Sigmoid colon (tissue), 7 donors: Measurements from ENCODE around the gene TMEM106C. TPM values are rescaled to one million over a fixed set of nuclear protein-coding genes. Genes with fewer than 3 reads are reported as not detected.

Experiments used
- DNase-seq: peaks from one replicate; pipeline ENCODE4 v3.0.0-alpha.2; 2019
- H3K27ac ChIP-seq, 4 donors: fragments of 200-600 bp; sonication (generic); one replicate each; pipeline ENCODE4 v1.5.1; 2016 to 2019; ENCODE audit warnings: mild to moderate bottlenecking in 1 of 4
- H3K27me3 ChIP-seq, 3 donors: fragments of 200-600 bp; sonication (generic); one replicate each; pipeline ENCODE4 v1.5.1; 2019; ENCODE audit warnings: mild to moderate bottlenecking in 1 of 3
- H3K36me3 ChIP-seq, 4 donors: fragments of 200-600 bp; sonication (generic); one replicate each; pipeline ENCODE4 v1.5.1; 2016 to 2019
- H3K4me1 ChIP-seq, 4 donors: fragments of 200-600 bp; sonication (generic); one replicate each; pipeline ENCODE4 v1.5.1; 2017 to 2019
- H3K4me3 ChIP-seq, 4 donors: fragments of 200-600 bp; sonication (generic); one replicate each; pipeline ENCODE4 v1.5.1; 2017 to 2019; ENCODE audit warnings: mild to moderate bottlenecking in 2 of 4, moderate library complexity in 1 of 4
- H3K9me3 ChIP-seq, 4 donors: fragments of 200-600 bp in 3 of 4; sonication (generic) in 3 of 4; one replicate each; pipeline versions ENCODE4 v1.5.1 to v1.6.1; 2013 to 2019
- EP300 ChIP-seq, 4 donors: sonication (generic); formaldehyde crosslinking; IDR thresholded peaks; one replicate each; pipeline ENCODE4 v1.6.1; 2017; ENCODE audit warnings: antibody characterized with exemption in 4 of 4
- POLR2A ChIP-seq, 2 donors: fragments of 450-650 bp; IDR thresholded peaks; one replicate each; pipeline ENCODE4 v1.6.1; 2016; ENCODE audit warnings: antibody characterized with exemption in 2 of 2, mild to moderate bottlenecking in 2 of 2, moderate library complexity in 2 of 2
- POLR2AphosphoS5 ChIP-seq, 4 donors: sonication (generic); formaldehyde crosslinking; IDR thresholded peaks; one replicate each; pipeline ENCODE4 v1.6.1; 2017; ENCODE audit warnings: antibody characterized with exemption in 4 of 4
- WGBS, 2 donors: extraction: QIAGEN DNeasy Blood & Tissue Kit; methylation state at CpG; one replicate each; pipeline ENCODE4 v1.1.7; 2013; 5-methylcytosine and 5-hydroxymethylcytosine counted together
- intact Hi-C: fragments of 100-400 bp; cut with DNase I; formaldehyde crosslinking; loops from one replicate; pipeline ENCODE4 v1.15.1; 2023
- polyA plus RNA-seq, 3 donors: library from polyadenylated mRNA; stranded (reverse); fragments of 200-250 nt; gene quantifications; one replicate each; pipeline ENCODE4 v1.2.3, GENCODE V29; 2013
- total RNA-seq, 4 donors: library from RNA; depleted of rRNA; stranded (reverse); fragments of >200 nt; gene quantifications; one replicate each; pipeline ENCODE4 v1.1.0, GENCODE V29; 2016
- TF ChIP-seq, protein P1 (sequence below), 4 experiments: fragments of 450-650 bp in 3 of 4; fragments of 200-600 bp in 1 of 4; IDR thresholded peaks; one replicate each; pipeline ENCODE4 v1.5.1; 2016 to 2019; ENCODE audit warnings: antibody characterized with exemption in 4 of 4, mild to moderate bottlenecking in 3 of 4, moderate library complexity in 2 of 4
- donor health status: healthy with polysubstance abuse.
- donor health status: Bipolar disorder and iron deficiency.
- donor health status: healthy.

The TMEM106C gene
- total and polyA plus RNA-seq, 7 donors, result 46.2 to 199 (median 122) TPM

DNA sequence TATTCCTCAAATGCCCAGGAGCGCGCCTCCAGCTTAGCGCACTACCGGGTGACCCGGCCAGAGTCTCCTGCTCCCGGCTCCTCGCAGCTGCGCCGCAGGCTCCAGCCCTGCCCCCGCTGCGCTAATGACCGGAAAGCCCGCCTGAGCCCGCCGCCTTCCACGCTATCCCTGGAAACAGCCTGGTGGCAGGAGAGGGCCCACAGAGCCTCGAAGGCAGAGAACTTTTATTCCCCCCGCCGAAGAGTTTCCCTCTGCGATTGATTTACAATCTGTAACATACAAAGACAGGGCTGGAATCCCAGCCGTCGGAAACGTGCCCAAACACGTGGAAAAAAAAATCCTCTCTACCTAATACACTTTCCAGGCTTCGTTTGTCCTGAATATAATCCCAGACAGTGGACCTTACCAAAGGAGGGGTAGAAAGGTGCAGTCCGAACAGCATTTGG lies 39.4 kb downstream of the TMEM106C start:
- WGBS, 2 donors, result 1 to 3% methylated on average over 26 of the region's 26 CpGs
- Histone ChIP-seq H3K27me3 (peaks cover 29 to 97% (median 50%) of the 10 kb centered on the region in 3 donors), H3K27ac (no peak overlapping the region), H3K36me3 (no peaks in the 10 kb centered on the region), H3K9me3 (no peaks in the 10 kb centered on the region), H3K4me3 (peak overlapping the region in 2 of 4 donors; percentile 49), H3K4me1 (peaks cover 0 to 46% (median 43%) of the 10 kb centered on the region in 4 donors)
- intact Hi-C loops, result no loop called here
- no peak for TF ChIP-seq POLR2AphosphoS5 (IDR thresholded peaks at IDR 0.05)
- TF ChIP-seq, protein P1, sequence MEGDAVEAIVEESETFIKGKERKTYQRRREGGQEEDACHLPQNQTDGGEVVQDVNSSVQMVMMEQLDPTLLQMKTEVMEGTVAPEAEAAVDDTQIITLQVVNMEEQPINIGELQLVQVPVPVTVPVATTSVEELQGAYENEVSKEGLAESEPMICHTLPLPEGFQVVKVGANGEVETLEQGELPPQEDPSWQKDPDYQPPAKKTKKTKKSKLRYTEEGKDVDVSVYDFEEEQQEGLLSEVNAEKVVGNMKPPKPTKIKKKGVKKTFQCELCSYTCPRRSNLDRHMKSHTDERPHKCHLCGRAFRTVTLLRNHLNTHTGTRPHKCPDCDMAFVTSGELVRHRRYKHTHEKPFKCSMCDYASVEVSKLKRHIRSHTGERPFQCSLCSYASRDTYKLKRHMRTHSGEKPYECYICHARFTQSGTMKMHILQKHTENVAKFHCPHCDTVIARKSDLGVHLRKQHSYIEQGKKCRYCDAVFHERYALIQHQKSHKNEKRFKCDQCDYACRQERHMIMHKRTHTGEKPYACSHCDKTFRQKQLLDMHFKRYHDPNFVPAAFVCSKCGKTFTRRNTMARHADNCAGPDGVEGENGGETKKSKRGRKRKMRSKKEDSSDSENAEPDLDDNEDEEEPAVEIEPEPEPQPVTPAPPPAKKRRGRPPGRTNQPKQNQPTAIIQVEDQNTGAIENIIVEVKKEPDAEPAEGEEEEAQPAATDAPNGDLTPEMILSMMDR (IDR thresholded peaks at IDR 0.05), result no peak
- TF ChIP-seq EP300 (IDR thresholded peaks at IDR 0.05), result no peak
- TF ChIP-seq POLR2A (IDR thresholded peaks at IDR 0.05), result no peak
- peak; percentile 75 for DNase-seq

DNA sequence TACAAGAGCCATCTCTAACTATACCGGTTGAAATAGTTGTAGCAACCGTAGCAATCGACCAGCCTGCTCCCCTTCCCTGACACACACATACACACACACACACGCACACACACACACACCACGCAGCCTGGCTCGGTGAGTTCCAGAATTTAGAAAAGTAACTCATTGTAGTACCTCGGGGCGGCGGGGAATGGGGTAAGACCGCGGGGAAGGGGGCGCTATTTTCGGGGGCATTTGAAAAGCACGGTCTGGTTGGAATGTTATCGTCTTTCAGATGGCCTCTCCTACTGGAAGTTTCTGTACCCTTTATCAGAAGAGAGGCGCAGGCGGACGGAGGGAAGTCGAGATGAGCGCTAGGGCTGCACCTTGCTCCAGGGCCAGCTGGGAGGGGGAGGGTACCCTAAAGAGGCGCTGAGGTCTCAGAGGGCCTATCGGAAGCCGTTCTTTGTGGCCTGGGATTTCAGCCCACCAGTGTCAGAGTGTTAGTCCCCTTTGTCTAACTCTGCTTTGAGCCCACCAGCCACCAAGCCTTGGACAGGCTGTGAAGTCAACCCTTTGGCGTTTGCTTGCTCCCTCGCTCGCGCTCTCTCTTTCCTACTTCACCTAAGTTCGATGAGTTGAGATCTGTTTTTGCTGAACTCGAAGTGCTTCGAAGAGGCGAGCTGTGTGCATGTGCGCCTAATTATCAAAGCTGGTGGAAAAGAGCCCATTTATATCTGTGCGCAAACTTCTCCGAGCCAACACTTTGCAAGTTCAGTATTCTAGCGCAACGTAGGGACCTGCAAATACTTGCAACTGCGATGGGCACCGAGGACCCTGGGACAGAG lies 40.0 kb downstream of the TMEM106C start:
- Histone ChIP-seq H3K27ac (no peak overlapping the region), H3K4me1 (peaks cover 0 to 46% (median 43%) of the 10 kb centered on the region in 4 donors), H3K27me3 (peaks cover 29 to 97% (median 50%) of the 10 kb centered on the region in 3 donors), H3K36me3 (no peaks in the 10 kb centered on the region), H3K4me3 (peak overlapping the region in 3 of 4 donors; percentile 21 to 49 (median 49)), H3K9me3 (no peaks in the 10 kb centered on the region)
- intact Hi-C loops, result no loop called here
- WGBS, 2 donors, result 5% methylated on average over 38 of the region's 38 CpGs
- TF ChIP-seq POLR2A (IDR thresholded peaks at IDR 0.05) (no peak), EP300 (IDR thresholded peaks at IDR 0.05) (no peak), POLR2AphosphoS5 (IDR thresholded peaks at IDR 0.05) (no peak)
- TF ChIP-seq, protein P1 (IDR thresholded peaks at IDR 0.05), result no peak
- no peak for DNase-seq

DNA sequence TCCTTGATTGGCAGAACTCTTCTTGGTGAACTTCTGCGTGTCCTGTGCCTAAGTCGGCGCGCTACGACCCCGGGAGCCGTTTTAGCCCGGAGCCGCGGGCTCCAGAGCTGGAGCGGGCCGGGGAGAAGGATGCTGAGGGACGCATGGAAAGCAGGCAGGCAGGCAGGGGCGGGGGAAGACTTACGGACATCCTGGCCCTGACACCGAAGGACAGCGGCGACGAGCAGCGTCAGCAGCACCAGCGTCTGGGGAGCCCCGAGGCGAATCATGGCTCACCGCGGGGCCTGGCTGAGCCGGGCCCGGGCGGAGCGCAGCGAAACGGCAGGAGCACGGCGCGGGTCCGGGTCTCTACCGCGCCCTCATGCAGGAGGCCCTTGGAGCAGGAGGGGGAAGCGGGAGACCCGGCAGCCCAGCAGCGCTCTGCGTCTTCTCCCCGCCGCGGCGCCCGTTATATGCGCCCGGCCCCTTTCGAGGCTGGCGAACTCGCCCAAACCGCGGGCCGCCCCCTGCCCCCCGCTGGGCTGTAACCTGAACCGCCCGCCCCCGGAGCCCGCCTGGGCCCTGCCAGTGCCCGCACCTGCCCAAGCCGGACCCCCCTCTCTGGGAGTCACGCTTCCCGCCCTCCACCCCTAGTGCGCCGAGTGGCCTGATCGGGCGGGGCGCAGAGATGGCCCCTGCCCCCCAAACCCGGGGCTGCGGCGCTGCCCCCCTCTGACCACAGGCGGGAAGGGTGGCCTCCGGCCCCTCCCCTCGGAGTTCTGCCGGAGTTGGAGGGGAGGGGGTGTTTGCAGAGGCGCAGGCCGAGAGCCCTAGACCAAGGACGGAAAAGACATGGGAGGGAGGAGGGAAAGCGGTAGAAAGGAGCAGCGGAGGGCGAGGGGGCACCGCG lies 40.9 kb downstream of the TMEM106C start, which contains the start of gene COL2A1:
COL2A1 (minus strand) TSS at position 424 of the 889 bp plus-strand sequence; CDS start at position 269, 155 bp downstream.
- DNase-seq, result no peak
- Histone ChIP-seq H3K4me3 (peak within 1 kb of the TSS in 3 of 4 donors; percentile 21 to 39 (median 36)), H3K27me3 (peaks cover 29 to 95% (median 50%) of the 10 kb centered on the region in 3 donors), H3K4me1 (peaks cover 0 to 46% (median 43%) of the 10 kb centered on the region in 4 donors), H3K9me3 (no peaks in the 10 kb centered on the region), H3K27ac (no peak within 1 kb of the TSS), H3K36me3 (no peaks in the 10 kb centered on the region)
- 1% methylated on average over 83 of the region's 83 CpGs for whole genome bisulfite sequencing, 2 donors
- intact Hi-C loops, result no loop called here
- TF ChIP-seq EP300 (IDR thresholded peaks at IDR 0.05), result no peak
- no peak for TF ChIP-seq POLR2A (IDR thresholded peaks at IDR 0.05)
- TF ChIP-seq, protein P1 (IDR thresholded peaks at IDR 0.05), result no peak
- TF ChIP-seq POLR2AphosphoS5 (IDR thresholded peaks at IDR 0.05), result no peak

DNA sequence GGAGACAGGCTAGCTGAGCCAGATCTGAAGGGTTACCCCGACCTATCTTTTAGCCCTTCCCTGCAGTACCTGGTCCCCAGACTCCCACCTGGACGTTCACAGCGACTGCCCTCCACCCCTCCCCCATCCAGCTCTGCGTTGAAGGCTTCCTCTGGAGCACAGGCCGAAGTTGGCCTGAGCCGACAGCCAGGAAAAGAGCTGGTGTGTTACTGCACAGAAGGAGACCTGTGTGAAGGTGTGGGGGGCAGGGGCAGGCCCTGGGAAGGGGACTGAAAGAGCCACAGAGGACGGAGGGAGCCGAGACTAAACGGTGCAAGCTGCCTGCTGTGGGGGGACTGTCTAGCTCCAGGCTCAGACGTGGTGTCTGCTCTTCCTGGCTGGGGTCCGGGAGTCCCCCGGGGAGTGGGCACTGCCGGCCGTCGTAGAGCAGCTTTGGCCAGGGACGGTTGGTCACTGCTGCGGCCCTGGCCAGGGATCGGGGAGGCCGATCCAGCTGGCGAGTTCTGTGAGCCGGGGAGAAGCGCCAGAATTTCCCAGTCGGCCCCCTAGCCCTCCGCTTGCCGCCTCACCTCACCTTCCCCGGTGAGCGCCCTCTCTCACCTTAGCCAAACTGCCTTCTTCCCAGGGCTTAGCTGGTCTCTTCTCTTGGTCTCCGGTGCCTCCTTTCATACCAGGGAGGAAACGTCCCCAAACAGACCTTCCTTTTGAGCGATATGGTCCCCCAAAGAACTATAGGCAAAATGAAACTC lies 41.8 kb downstream of the TMEM106C start:
- WGBS, 2 donors, result 48 to 69% methylated on average over 30 of the region's 30 CpGs
- peak overlapping the region in 1 of 4 donors; percentile 36 for H3K4me3 ChIP-seq
- intact Hi-C loops, result no loop called here
- peaks cover 29 to 87% (median 46%) of the 10 kb centered on the region in 3 donors for H3K27me3 ChIP-seq
- no peaks in the 10 kb centered on the region for H3K36me3 ChIP-seq
- DNase-seq, result no peak
- H3K27ac ChIP-seq, result no peak overlapping the region
- TF ChIP-seq, protein P1 (IDR thresholded peaks at IDR 0.05), result no peak
- TF ChIP-seq POLR2A (IDR thresholded peaks at IDR 0.05), result no peak
- TF ChIP-seq POLR2AphosphoS5 (IDR thresholded peaks at IDR 0.05), result no peak
- TF ChIP-seq EP300 (IDR thresholded peaks at IDR 0.05), result no peak
- peaks cover 0 to 46% (median 43%) of the 10 kb centered on the region in 4 donors for H3K4me1 ChIP-seq
- H3K9me3 ChIP-seq, result no peaks in the 10 kb centered on the region
